GM15510 (cell line): ENCODE measurements around the gene ZNF335.

Source experiments
- POLR2A ChIP-seq: IDR thresholded peaks from 3 replicates; pipeline ENCODE4 v1.6.1; 2011; ENCODE audit warnings: borderline replicate concordance; ENCODE audit not compliant: insufficient read length; ENCODE audit errors: extremely low read depth

The ZNF335 gene

GRCh38 chr20:45920462-45921336 lies 51.3 kb downstream of the ZNF335 start:
- TF ChIP-seq POLR2A: no peak

GRCh38 chr20:45919542-45920399 lies 52.2 kb downstream of the ZNF335 start:
- no peak for TF ChIP-seq POLR2A

GRCh38 chr20:45918779-45919537 lies 53.0 kb downstream of the ZNF335 start:
- TF ChIP-seq POLR2A: no peak

- no peak for TF ChIP-seq POLR2A
These were observed 53.7 kb downstream of the ZNF335 start for GRCh38 chr20:45918182-45918737.

GRCh38 chr20:45917790-45918141 lies 54.2 kb downstream of the ZNF335 start:
- no peak for TF ChIP-seq POLR2A

GRCh38 chr20:45913116-45913515 lies 58.9 kb downstream of the ZNF335 start:
- no peak for TF ChIP-seq POLR2A

- TF ChIP-seq POLR2A: no peak
These were observed 59.7 kb downstream of the ZNF335 start for GRCh38 chr20:45912344-45912682.

GRCh38 chr20:45911486-45912343 lies 60.3 kb downstream of the ZNF335 start, which contains the start of gene PLTP:
Gene PLTP (minus strand): TSS chr20:45912155. CDS start chr20:45911452, 703 bp downstream.
- no peak for TF ChIP-seq POLR2A

- peak; percentile 46 for TF ChIP-seq POLR2A
These were observed 61.1 kb downstream of the ZNF335 start for GRCh38 chr20:45910670-45911485.

GRCh38 chr20:45909817-45910669 lies 62.0 kb downstream of the ZNF335 start:
- TF ChIP-seq POLR2A: no peak

GRCh38 chr20:45909336-45909808 lies 62.6 kb downstream of the ZNF335 start:
- no peak for TF ChIP-seq POLR2A

GRCh38 chr20:45908084-45908483 lies 63.9 kb downstream of the ZNF335 start:
- TF ChIP-seq POLR2A: no peak

GRCh38 chr20:45907219-45907948 lies 64.6 kb downstream of the ZNF335 start:
- no peak for TF ChIP-seq POLR2A
